ENCODE results near the gene PLEKHJ1. TPM values are rescaled to one million over a fixed set of nuclear protein-coding genes. Genes with fewer than 3 reads are reported as not detected.

Gene PLEKHJ1
- total and polyA plus RNA-seq, 2 of the 13 experiments (the other 11 are each of a cell fraction or from before 2014, with no cell fraction given), result 70.5 to 130 TPM

- Histone ChIP-seq H3K9me3 (ENCODE audit: low read length) (no peaks in the 10 kb centered on the region), H3K4me2 (ENCODE audit: low read depth, low read length) (no peak overlapping the region), H4K20me1 (ENCODE audit: insufficient read depth, low read length) (peaks cover 19% of the 10 kb centered on the region; the same call in 1 of the 2 replicates), H3K4me3 (replicated peaks in 1 of 3; ENCODE audit: insufficient read depth in 1 of 3, low read depth in 2 of 3, low read length in 3 of 3) (no peak overlapping the region), H3K36me3 (replicated peaks in 1 of 2; ENCODE audit: control insufficient read depth in 1 of 2, insufficient read depth in 2 of 2, low read length in 2 of 2) (peaks cover 24 to 56% of the 10 kb centered on the region in 2 experiments), H3K27me3 (ENCODE audit: control insufficient read depth in 1 of 2, insufficient read depth in 2 of 2, low read length in 2 of 2) (no peaks in the 10 kb centered on the region), H3K9ac (ENCODE audit: insufficient read depth, low read depth, low read length) (no peak overlapping the region), H2AFZ (ENCODE audit: low read length) (no peak overlapping the region), H3K27ac (ENCODE audit: extremely low read length, insufficient read depth, low read length) (no peak overlapping the region), H3K79me2 (ENCODE audit: insufficient read depth, low read length) (peaks cover 23% of the 10 kb centered on the region), H3K4me1 (ENCODE audit: insufficient read depth, low read length) (no peaks in the 10 kb centered on the region)
- ATAC-seq, result no peak
- DNase-seq (ENCODE audit: low spot score), result no peak
- TF ChIP-seq HNRNPLL (IDR thresholded peaks at IDR 0.05; ENCODE audit: low read depth, low read length, poor library complexity, severe bottlenecking) (no peak), LCORL (IDR thresholded peaks at IDR 0.05) (no peak), LCORL (CRISPR knock-in tag; IDR thresholded peaks at IDR 0.05) (no peak), ZFP37 (CRISPR knock-in tag; IDR thresholded peaks at IDR 0.05; ENCODE audit: borderline replicate concordance) (no peak), RFX1 (IDR thresholded peaks at IDR 0.05) (no peak), PAXIP1 (CRISPR knock-in tag; conservative IDR thresholded peaks at IDR 0.05) (no peak), ZNF296 (CRISPR knock-in tag; conservative IDR thresholded peaks at IDR 0.05) (no peak), ZNF326 (CRISPR knock-in tag; IDR thresholded peaks at IDR 0.05; ENCODE audit: borderline replicate concordance) (no peak), ATF3 (CRISPR knock-in tag; IDR thresholded peaks at IDR 0.05) (no peak), TBL1XR1 (IDR thresholded peaks at IDR 0.05; ENCODE audit: borderline replicate concordance, low read length, partially characterized antibody) (no peak), FOXA3 (CRISPR knock-in tag; IDR thresholded peaks at IDR 0.05) (no peak), TFDP1 (CRISPR knock-in tag; IDR thresholded peaks at IDR 0.05; ENCODE audit: borderline replicate concordance) (no peak), ZNF552 (CRISPR knock-in tag; IDR thresholded peaks at IDR 0.05; ENCODE audit: borderline replicate concordance) (no peak), ZNF660 (CRISPR knock-in tag; IDR thresholded peaks at IDR 0.05; ENCODE audit: borderline replicate concordance, low read depth) (no peak), ZNF180 (CRISPR knock-in tag; IDR thresholded peaks at IDR 0.05; ENCODE audit: borderline replicate concordance, low read depth) (no peak), IRF9 (CRISPR knock-in tag; IDR thresholded peaks at IDR 0.05; ENCODE audit: borderline replicate concordance) (no peak)
- intact Hi-C loops (cut with micrococcal nuclease; ENCODE audit: unreplicated experiment), result no loop called here
- ChIA-PET POLR2A (no interaction called here), CTCF (ENCODE audit: low intra/inter-chr PET ratio, low total read pairs) (no interaction called here)
- 95% methylated on average over 20 of the region's 21 CpGs for WGBS (ENCODE audit: low lambda C conversion rate)
- FAIRE-seq, result no peak
- BruUV-seq (replicated peaks), result no TSS peak
- in situ Hi-C loops (cut with HindIII; ENCODE audit: extremely low pct_ligation_motif_present, low pct_unique_long_range_greater_than_20kb), result no loop called here
Measured at GRCh38 chr19:2201473-2202148, 34.5 kb downstream of the PLEKHJ1 start.
